ENCODE measurements around the gene TFAP2B.

The TFAP2B gene

DNA sequence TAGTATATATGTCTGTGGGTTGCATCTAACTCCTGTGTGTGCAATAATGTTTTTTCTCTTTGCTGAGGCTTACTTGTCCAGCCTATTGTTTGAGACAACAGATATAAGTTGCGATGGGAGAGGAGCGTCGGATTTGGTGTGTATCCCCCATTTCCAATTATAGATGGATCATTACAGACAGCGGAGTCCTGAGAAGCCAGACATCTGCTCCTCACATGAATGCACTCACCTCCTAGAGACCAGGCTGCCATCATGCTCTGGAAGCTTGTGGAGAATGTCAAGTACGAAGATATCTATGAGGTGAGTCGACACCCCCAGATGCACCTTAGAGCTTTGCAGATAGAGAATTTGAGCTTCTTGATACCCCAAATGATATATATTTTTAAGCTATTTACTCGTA is at the start of gene TFAP2B:
Gene TFAP2B (plus strand): TSS at position 199 of the 400 bp plus-strand sequence. CDS start 21 bp downstream, at position 220.
- no peak for DNase-seq

DNA sequence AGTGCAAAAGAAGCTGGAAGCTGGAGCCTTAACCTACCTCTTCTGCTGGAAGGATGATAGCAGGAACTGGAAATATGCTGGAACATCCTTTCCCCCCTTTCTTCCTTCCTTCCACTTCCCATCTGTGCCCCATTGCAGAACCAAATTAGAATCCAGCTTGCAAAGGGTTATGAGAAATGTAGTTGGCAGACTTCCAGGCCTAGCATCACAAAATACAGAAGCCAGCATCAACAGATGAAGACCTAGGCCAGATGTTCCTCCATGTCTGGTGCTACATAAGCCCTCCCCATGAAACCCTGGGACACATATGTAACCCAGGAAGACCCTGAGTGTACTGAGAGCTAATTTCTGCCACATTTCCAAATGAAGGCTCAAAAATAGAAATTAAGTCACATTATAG is 40.0 kb upstream of the TFAP2B start:
- DNase-seq, result no peak

DNA sequence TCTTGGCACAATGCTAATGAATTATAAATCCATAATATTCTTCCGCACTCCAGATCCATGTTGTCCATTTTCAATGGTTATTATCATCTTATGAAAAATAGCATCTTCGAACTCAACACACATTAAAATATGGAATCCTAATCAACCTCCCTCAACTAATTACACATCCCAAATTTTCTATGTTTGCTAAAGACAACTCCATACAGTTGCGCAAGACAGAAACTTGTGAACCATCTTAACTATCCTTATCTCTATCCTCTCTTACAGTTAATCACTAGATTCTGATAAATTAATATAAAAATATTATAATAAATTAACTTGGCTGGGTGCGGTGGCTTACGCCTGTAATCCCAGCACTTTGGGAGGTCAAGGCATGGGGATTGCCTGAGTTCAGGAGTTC is 38.3 kb upstream of the TFAP2B start:
- no peak for DNase-seq

DNA sequence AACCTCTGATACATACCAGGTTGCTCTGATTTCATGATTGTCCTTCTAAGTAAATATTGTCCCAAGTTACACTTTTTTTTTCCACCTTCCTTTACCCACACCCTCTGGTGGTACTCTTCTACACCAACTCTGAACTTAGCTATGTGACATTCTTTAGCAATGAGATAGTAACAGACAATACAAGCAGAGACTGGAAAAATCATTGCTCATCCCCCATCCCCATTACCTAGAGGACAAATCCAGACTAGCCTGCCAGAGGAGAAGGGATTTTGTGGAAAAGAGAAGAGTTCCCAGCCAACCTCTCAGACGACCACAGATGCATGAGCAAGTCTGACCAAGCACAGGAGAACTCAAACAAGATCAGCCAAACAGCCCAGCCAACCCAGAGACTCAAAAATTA is 32.8 kb upstream of the TFAP2B start:
- DNase-seq, result no peak

DNA sequence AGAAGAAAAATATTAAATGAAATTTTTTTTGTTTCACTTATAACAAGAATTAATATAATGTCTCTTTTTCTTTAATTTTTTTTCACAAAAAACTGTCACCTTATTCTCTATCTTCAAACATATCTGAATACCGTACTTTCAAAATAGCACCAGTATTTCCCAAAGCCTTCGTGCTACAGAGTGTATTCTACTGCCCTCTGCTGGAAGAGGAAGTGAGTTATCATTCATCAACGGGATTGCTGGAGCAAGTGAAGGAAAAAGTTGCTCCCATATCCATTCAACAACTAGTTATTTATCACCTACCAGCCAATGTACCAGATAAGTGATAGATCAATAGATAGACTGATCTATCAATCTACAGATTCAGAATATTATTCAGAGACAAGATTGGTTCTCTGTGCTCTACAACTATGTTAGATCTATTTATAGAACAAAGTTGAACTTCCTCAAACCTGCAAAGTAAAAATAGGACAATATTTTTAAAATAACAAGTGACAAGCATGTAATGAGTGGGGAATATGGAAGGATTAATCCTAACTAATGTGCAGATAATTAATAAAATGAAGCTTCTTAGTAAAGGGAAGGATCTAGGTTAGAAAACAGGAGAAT is 26.7 kb upstream of the TFAP2B start:
- peak in 1 of 2 donors; percentile 65 for DNase-seq

DNA sequence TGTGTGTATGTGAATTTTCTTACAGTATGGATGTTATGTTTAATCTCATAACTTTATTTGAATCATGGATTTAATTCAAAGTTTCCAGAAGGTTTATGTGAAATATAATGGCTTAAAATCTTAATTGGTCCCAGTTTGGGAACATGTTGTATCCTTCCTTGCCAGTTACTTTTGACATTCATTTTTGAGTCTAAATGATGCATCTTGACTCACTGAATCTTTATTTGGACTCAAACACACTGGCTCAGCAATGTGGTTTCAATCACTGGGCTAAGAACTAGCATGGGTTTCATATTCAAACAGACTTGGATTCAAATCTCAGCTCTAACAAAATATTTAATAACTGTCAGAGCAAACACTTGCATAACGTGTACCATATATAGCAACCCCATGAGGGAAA is 25.9 kb upstream of the TFAP2B start:
- no peak for DNase-seq

DNA sequence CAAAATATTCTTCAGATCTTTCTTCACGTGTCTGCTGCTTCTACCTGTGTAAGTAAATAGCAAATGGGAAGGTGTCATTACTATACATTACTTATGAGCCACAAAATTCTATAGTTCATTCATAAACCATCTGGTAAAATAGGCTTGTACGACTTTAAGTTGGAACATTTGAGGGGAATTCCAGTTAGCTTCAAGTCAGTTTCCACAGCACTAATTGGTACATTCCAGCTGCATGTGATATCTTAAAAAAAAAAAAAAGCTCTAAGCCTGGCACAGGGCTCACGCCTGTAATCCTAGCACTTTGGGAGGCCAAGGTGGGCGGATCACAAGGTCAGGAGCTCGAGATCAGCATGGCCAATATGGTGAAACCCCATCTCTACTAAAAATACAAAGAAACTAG is 23.1 kb upstream of the TFAP2B start:
- DNase-seq, result no peak

DNA sequence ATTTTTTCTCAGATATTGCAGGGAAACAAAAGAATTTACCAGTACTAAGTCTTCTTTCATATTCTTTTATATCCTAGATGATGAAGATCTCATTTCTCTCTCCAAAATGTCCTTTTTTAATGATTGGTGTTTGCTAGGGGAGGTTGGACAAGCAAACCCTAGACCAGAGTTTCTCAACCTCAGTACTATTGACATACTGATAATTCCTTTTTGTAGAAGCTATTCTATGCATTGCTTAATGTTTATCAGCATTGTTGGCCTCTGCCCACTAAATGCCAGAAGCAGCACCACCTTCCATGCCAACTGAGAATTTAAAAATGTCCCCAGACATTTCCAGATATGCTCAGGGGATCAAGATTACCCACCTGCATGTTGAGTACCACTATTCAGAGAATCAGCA is 14.4 kb upstream of the TFAP2B start:
- no peak for DNase-seq

DNA sequence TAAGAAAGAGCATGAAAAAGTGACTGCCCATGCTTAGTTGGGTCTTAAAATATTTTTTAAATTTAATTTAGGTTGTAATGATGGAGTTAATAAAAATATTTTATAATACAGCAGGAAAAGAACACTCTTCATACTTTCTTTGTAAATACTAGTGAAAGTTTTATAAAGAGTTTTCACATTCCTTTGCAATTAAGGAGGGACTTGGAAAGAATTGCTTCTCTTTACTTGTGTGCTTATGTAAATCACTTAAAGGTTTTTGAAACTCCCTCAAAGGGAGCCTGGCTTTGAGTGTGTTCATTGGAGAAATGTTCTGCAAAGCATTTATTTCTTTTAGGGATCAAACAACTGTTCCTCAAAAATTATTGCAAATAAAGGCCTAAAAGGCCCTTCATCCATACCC is 11.6 kb upstream of the TFAP2B start:
- no peak for DNase-seq

DNA sequence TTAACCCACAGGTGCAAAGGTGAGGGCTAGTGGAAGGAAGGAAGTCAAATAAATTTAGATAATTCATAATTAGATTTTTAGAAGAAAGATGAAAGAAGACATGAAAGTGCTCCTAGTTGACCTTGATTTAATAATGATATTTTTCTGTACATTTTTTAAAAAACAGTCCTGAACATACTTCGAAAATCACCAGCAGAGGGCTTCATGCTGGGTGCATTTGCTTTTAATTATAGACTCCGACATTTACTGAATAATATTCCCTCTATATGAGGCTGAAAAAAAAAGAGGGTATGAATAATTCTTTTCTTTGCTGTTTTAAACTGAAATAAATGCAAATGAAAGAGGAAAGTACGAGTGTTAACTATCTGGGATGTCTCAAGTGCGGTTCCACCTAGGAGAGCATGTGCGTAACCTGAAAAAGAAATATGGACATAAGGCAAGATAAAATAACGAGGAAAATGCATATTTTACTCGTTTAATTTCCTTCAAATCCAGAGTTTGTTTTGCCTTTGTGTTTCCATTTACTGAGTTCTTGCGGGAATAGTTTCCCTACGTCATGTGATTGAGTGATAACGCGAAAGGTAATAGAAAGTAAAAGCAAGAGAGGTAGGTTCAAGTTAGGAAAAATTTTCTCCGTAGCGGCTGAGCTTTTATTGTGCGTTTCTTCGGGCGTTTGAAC is 3.1 kb upstream of the TFAP2B start:
- no peak for DNase-seq

DNA sequence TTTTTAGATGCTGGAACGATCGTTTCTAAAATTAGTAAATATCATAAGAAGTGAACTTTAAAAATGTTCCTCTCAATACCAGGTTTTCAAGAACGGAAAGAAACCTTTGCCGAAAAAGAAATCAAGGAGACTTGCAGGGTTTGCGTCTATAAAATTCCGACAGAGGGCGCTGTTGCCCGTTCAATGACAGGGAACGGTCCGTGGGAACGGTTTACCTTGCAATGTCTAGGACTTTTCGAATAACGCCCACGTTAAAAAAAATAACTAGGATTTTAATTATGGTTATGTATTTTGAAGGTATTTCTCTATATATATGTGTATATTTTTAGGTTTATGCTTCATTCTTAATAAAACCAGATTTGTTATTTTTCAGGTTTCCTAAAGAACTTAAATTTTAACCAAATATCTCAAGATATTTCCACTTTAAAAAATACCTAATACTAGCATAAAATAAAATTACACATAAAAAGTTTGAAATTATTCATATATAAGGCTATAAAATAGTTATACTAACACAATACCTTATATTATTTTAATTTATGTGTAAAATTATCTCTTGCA is 2.5 kb upstream of the TFAP2B start:
- peak; percentile 37 to 57 for DNase-seq

DNA sequence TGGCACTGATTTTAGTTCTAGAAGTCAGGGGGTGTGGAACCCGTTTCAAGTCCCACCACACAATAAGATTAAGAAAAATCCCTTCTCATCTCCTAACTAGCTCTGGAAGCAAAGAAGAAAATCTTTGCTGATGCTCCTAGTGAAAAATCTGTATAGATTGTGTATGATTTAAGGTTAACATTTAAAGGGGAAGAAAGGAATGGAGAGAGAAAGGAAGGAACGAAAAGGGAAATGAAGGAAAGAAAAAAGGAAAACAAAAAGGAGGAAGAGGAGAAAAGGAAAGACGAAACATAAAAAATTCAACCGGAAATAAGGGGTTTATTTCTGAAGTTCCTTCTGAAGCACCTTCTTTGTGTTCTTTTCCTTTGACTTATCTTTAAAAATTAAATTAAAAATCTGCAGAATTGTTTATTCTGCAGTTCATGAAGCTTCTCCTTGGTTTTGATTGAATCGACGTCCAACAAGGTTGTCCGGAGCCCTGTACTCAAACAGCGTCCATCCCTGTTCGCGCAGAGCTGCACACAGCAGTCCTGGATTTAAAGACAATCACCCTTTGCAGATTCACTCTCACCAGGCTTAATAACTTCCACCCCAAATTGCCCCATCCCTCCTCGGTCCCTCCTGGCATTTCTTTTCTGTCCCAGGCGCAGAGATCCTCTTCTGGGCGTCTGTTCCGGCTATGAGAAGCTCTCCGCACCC is 1.6 kb upstream of the TFAP2B start:
- DNase-seq, result no peak

DNA sequence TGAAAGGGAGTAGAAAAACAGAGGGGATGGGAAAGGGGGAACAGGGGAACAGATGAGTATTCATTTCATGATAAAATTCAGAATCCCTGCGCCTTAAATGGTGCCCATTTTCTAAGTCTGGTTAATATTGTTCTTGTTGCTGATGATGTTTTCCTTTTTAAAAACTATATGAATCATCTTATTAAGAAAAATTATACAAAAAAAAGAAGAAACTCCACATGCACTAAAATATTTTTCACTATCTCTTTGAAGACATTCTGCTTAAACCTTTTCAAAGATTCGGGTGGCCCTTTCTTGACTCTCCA is 1.1 kb upstream of the TFAP2B start:
- DNase-seq, result no peak

DNA sequence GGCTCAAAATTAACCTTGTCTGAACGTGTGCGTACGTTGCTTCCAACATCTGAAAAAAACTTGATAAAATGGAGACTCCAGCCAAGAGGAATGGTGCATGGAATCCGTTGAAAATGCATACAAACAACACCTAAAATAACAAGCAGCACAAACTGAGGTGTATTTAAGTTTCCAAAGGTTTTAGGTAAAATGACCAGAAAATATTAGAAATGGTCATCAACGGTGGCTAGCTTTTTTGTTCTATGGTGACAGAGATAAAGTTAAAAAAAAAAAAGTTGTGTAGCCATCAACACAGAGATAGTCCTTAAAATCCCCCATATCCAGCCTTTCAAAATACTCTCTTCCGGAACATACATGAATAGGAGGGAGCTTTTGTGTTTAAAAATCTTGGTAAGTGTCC is 651 bp upstream of the TFAP2B start:
- no peak for DNase-seq

DNA sequence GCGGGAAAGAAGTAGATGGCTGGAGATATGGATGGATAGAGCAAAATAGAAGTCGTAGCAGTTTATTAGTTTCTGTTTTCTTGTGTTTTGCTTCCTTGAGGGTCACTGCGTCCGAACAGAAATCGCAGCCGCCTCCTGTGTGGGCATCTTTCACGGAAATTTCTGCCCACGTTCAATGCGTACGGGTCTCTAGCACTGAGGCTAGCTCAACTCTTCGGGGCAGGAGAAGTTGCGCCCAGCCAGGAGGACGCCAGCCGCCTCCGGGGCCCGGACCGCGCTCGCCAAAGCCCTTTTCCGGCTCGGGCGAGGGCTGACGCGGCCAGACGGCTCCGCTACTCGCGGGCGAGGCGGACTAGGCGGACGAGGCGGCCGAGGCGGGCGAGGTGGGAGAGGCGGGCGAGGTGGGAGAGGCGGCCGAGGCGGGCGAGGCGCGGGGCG is 814 bp downstream of the TFAP2B start:
- DNase-seq, result no peak

DNA sequence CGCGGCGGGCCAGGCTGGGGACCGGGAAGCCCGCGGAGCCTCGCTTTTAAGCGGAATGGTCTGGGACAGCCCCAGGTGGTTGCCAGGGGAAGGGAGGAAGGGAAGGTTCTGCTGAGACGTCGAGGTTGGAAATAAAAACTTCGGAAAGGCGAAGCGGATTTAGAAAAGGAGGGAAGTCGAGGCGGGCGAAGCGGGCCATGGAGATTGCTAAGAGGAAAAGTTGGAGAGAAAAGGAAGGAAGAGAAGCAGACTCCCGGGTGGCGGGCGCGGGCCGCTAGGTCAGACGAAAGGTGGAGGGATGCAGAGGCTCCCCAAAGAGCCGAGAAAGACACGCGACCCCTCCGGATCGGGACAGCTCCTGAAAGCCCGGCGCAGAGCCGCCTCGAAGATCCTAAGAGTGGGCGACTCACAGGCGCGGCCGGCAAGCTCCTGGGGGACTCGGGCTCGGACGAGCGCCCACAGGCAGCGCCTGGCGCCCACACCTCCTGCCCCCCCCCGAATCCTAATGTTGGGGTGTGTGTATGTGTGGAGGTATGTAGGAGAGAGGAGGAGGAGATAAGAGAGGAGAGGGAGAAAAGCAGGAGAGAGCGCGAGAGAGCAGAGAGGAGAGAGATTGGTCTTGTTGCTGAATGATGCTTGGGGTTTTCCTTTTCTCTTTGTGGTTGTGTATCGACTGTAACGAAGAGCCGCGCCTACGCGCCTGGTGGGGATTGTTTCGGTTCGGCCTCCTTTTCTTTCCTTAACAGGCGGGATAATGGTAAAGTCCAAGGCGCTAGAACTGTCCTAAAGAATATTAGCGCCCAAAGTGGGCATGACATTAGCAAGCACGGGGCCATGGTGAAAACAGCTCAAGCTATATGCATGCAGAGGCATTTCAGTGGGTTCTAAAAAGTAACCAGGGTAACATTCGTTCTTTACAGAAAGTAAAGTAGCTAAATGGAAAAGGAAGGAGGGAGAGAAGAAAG is 1.5 kb downstream of the TFAP2B start:
- DNase-seq, result no peak

DNA sequence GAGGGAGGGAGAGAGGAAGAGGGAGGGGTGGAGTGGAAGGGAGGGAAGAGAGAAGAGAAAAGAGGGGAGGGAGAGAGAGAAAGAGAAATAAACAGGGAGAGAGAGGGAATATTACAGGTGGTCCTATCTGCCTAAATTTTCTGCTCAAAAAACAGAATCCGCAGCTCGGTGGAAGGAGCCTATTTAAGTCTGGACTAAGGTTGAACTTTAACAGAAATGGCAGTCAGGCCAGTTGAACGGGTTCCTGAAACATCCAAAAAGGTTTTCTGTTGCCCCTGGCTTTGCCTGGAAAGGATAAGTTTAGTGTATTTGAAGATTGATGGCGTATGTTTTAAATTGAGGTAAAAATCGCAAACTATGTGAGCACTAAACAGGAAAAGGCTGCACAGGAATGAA is 2.2 kb downstream of the TFAP2B start:
- no peak for DNase-seq

DNA sequence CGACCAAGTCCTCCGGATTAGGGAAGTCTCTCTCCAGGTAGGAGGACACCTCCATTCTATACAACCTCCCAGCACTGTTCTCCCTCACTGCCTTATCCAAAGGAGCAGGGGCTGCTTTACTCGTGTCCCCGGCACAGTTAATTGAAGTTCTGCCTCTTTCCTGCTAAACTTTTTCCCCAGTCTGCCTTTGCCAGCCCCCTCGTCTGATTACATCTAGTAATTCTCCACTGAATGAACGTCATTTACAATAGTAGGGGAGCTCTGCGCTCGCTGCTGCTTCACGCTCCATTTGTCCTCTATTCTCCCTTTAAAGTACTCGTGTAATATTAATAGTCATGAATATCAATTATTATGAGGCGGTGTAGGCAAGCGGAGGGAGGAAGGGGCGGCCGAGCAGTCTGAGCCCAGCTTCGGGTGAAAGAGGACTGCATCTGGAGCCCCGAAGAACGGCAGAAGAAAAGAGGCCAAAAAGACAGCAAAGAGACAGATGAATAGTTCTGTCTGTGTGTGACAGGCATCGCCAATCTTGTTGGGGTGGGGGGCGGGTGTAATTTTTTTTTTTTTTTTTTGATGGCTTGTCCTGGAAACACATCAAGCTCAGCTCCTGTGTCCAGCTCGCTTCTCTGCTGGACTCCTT is 2.9 kb downstream of the TFAP2B start:
- DNase-seq, result no peak

DNA sequence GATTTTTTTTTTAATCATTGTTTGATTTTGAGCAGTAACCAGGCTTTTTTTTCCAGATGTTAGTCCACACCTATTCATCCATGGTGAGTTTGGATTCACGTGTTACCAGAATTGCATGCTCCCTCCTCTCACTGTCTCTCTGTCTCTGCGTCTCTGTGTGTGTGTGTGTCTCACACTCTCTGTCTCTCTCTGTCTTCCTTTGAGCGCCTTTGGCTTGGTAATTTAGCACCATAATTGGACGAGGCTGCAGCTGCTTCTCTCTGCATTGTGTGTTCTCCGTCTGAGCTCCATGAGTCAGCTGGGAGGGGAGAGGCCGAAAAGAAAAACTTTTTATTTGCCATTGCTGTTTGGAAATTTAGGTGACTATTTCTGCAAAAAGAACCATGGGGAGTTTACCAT is 3.4 kb downstream of the TFAP2B start:
- DNase-seq, result no peak

DNA sequence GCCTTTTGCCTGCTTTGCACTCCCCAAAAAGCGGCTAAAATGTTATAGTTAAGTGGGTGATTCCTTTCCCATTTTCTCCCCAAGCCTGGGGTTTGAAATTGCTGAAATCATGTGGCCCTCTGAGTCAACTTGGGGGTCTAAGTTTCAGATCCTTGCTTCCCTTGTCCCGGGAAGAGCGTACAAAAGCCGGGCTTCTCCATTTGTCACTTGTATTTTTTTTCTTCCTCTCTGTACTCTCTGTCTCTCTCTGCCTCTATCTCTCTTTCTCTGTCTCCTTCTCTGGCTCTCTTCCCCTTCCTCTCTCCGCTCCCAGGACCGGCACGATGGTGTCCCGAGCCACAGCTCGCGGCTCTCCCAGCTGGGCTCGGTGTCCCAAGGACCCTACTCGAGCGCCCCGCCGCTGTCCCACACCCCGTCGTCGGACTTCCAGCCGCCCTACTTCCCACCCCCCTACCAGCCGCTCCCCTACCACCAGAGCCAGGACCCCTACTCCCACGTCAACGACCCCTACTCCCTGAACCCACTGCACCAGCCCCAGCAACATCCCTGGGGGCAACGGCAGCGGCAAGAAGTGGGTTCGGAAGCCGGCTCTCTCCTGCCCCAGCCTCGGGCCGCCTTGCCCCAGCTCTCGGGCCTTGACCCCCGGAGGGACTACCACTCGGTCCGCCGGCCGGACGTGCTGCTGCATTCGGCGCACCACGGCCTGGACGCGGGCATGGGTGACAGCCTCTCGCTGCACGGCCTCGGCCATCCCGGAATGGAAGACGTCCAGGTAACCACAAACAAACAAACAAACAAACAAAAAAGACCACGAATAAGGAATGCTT is 4.6 kb downstream of the TFAP2B start:
- no peak for DNase-seq

DNA sequence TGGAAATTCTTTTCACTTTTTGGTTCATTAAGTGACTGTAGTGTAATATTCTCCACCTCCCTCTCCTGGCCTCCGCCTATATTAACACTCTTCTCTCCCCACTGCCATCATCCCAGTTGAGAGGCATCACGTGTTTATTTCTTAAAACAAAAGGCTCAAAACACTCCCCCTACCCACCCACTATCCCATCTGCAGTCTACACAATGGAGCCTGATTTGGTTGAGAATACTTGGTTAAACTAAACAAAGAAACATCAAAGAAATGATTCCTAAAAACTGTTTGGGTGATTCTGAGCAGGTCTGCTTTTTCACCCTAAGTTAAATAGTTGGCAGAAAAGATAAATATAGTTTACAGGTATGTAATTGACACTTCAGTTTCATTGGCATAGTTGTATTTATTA is 5.9 kb downstream of the TFAP2B start:
- DNase-seq, result no peak

All from hippocampal formation (tissue), 2 donors.